Breast epithelium (tissue), 4 donors: ENCODE results near the gene HPCAL1. TPM values are rescaled to one million over a fixed set of nuclear protein-coding genes. Genes with fewer than 3 reads are reported as not detected.

ENCODE experiments used
- DNase-seq, 2 donors: peaks; one replicate each; pipeline ENCODE4 v3.0.0-alpha.2; 2019; ENCODE audit warnings: low spot score in 2 of 2
- H3K27ac ChIP-seq, 2 donors: fragments of 200-600 bp; sonication (generic) in 1 of 2; one replicate each; pipeline ENCODE4 v1.5.1; 2016 to 2019; ENCODE audit warnings: mild to moderate bottlenecking in 1 of 2
- H3K27me3 ChIP-seq, 2 donors: fragments of 200-600 bp; sonication (generic) in 1 of 2; one replicate each; pipeline versions ENCODE4 v1.5.1 to v1.6.0; 2017 to 2019; ENCODE audit warnings: control low read depth in 1 of 2, mild to moderate bottlenecking in 1 of 2
- H3K36me3 ChIP-seq: fragments of 200-600 bp; one replicate; pipeline ENCODE4 v1.5.1; 2019
- H3K4me1 ChIP-seq, 2 donors: fragments of 200-600 bp; sonication (generic); one replicate each; pipeline ENCODE4 v1.5.1; 2016 to 2019; ENCODE audit warnings: control low read depth in 1 of 2
- H3K4me3 ChIP-seq, 3 donors: fragments of 200-600 bp; sonication (generic); 1 replicate in 2 of 3; 2 replicates in 1 of 3; pipeline ENCODE4 v1.5.1; 2016 to 2019; ENCODE audit warnings: mild to moderate bottlenecking in 3 of 3, moderate library complexity in 2 of 3
- H3K9me3 ChIP-seq, 2 donors: fragments of 200-600 bp; sonication (generic) in 1 of 2; one replicate each; pipeline ENCODE4 v1.5.1; 2016 to 2019; ENCODE audit warnings: control low read depth in 1 of 2
- POLR2A ChIP-seq: fragments of 450-650 bp; IDR thresholded peaks from one replicate; pipeline ENCODE4 v1.6.1; 2016; ENCODE audit warnings: antibody characterized with exemption, mild to moderate bottlenecking, moderate library complexity
- POLR2AphosphoS5 ChIP-seq, 3 donors: sonication (generic); formaldehyde crosslinking; IDR thresholded peaks; one replicate each; pipeline ENCODE4 v1.6.1; 2017; ENCODE audit warnings: antibody characterized with exemption in 3 of 3
- intact Hi-C: fragments of 100-400 bp; cut with DNase I; formaldehyde crosslinking; loops from one replicate; pipeline ENCODE4 v1.15.1; 2023; ENCODE audit warnings: low total_unique reads
- total RNA-seq, 3 donors: library from RNA; depleted of rRNA; stranded (reverse); fragments of >200 nt; gene quantifications; one replicate each; pipeline ENCODE4 v1.1.0, GENCODE V29; 2016
- TF ChIP-seq, protein P1 (sequence below), 3 donors: fragments of 450-650 bp; IDR thresholded peaks; one replicate each; pipeline ENCODE4 v1.5.1; 2016 to 2017; ENCODE audit warnings: antibody characterized with exemption in 3 of 3, mild to moderate bottlenecking in 3 of 3, moderate library complexity in 3 of 3

HPCAL1 gene
- total RNA-seq, 3 donors from 2014 or later = 38.6 to 41.9 (median 41.6) TPM

DNA sequence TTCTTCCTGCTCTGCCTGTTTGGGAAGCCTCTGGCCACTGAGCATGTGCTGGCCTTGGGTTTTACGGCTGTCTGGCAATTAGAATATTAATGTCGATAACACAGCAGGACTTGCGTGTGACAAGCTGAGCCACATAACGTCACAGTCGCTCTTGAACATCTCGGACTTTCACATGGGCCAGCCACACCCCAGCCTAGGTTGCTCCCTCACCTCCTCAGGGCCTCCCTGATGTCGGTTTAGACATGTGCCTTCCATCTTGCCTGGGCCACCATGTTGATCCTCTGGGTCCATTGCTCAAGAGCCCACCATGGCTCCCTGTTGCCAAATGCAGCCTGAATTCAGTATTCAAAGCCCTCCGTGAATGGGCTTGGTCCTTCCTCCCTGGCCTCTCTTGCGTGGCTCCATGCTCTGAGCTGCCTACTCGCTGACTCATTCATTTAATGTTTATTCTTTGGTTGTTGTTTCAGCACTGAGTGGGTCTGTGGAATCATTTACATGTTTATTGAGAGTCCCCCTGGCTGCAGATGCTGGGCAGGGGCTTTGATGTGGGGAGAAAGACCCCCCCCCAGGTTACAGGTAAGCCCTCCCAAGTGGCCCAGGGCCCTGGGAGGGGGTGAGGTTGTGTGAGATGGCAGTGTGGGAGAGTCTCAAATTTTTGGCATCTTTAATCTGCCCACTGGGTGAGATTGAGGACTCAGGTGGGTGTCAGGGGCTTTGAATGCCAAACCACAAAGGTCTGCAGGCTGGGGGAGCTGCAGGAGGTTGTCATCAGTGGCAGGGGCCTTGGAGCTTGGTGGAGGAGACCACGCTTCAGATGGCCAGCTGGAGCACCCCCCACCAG lies 83.4 kb downstream of the HPCAL1 start:
- no peak overlapping the region for H3K4me3 ChIP-seq
- no peak for DNase-seq
- no peaks in the 10 kb centered on the region for H3K4me1 ChIP-seq
- no peaks in the 10 kb centered on the region for H3K9me3 ChIP-seq
- no peak for TF ChIP-seq POLR2A
- no peak for TF ChIP-seq POLR2AphosphoS5 (IDR thresholded peaks at IDR 0.05)
- TF ChIP-seq, protein P1, sequence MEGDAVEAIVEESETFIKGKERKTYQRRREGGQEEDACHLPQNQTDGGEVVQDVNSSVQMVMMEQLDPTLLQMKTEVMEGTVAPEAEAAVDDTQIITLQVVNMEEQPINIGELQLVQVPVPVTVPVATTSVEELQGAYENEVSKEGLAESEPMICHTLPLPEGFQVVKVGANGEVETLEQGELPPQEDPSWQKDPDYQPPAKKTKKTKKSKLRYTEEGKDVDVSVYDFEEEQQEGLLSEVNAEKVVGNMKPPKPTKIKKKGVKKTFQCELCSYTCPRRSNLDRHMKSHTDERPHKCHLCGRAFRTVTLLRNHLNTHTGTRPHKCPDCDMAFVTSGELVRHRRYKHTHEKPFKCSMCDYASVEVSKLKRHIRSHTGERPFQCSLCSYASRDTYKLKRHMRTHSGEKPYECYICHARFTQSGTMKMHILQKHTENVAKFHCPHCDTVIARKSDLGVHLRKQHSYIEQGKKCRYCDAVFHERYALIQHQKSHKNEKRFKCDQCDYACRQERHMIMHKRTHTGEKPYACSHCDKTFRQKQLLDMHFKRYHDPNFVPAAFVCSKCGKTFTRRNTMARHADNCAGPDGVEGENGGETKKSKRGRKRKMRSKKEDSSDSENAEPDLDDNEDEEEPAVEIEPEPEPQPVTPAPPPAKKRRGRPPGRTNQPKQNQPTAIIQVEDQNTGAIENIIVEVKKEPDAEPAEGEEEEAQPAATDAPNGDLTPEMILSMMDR (IDR thresholded peaks at IDR 0.05) = no peak
- H3K27me3 ChIP-seq = no peaks in the 10 kb centered on the region
- no peak overlapping the region for H3K27ac ChIP-seq
- intact Hi-C loops = no loop called here
- no peaks in the 10 kb centered on the region for H3K36me3 ChIP-seq

DNA sequence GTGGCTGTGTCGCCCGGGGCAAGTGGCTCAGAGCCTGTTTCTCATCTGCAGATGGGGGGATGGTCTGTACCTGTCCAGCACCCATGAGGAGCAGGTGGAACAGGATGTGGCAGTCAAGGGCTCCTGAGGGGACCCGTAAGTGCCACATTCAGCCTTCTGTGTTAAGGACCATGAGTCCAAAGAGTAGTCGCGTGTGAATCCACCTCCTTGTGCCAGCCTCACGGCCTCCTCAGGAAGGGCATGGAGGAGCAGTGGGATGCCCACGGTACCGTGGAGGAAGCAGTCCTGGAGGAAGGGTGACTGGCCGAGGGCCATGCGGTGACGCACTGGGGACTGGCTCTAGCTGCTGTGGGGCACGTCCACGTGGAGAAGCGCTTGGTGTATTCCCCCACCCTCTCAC lies 84.3 kb downstream of the HPCAL1 start:
- Histone ChIP-seq H3K36me3 (no peaks in the 10 kb centered on the region), H3K4me1 (no peaks in the 10 kb centered on the region), H3K9me3 (no peaks in the 10 kb centered on the region), H3K27ac (no peak overlapping the region), H3K4me3 (no peak overlapping the region), H3K27me3 (no peaks in the 10 kb centered on the region)
- TF ChIP-seq POLR2AphosphoS5 (IDR thresholded peaks at IDR 0.05) (no peak), POLR2A (no peak)
- TF ChIP-seq, protein P1 (IDR thresholded peaks at IDR 0.05) = no peak
- intact Hi-C loops = no loop called here
- no peak for DNase-seq

DNA sequence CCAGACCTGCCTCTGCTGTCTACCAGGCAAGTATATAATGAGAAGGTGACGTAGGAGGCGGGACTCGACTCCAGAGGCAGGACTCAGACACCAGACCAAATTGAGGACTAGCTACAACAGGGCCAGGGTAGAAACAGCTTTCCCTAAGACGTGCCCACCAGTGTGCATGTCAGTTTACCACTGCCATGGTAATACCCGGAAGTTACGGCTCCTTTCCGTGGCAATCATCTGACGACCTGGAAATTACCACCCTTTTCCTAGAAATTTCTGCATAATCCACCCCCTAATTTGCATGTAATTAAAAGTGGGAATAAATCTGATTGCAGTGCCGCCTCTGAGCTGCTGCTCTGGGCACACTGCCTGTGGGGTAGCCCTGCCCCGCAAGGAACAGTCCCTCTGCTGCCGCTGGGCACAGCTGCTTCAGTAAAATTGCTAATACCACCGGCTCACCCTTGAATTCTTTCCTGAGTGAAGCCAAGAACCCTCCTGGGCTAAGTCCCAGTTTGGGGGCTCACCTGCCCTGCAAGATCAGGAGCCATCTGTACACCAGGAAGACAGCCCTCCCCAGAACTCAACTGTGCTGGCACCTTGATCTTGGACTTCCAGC lies 86.4 kb downstream of the HPCAL1 start:
- no peak for DNase-seq
- Histone ChIP-seq H3K36me3 (no peaks in the 10 kb centered on the region), H3K9me3 (no peaks in the 10 kb centered on the region), H3K4me3 (no peak overlapping the region), H3K27ac (no peak overlapping the region), H3K27me3 (no peaks in the 10 kb centered on the region), H3K4me1 (no peaks in the 10 kb centered on the region)
- intact Hi-C loops = no loop called here
- TF ChIP-seq POLR2A = no peak

DNA sequence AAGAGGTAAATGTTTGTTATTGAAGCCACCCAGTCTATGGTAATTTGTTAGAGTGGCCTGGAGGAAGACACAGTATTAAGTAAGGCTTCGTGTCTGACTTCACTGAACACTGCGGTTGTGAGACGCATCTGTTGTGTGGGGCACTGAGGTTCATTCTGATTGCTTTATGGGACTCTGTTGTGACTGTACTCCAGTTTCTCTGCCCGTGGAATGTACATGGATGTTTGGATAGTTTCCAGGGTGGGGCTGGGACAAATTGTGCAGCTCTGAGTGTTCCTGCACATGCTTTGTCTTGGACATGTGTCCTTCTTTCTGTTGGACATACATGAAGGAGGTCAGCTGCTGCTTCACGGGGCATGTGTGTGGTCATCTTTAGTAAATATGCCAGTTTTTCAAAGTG lies 86.9 kb downstream of the HPCAL1 start:
- intact Hi-C loops = no loop called here
- H3K4me1 ChIP-seq = no peaks in the 10 kb centered on the region
- TF ChIP-seq POLR2AphosphoS5 (IDR thresholded peaks at IDR 0.05) (no peak), POLR2A (no peak)
- TF ChIP-seq, protein P1 (IDR thresholded peaks at IDR 0.05) = no peak
- no peak for DNase-seq
- H3K27me3 ChIP-seq = no peaks in the 10 kb centered on the region
- H3K36me3 ChIP-seq = no peaks in the 10 kb centered on the region
- no peaks in the 10 kb centered on the region for H3K9me3 ChIP-seq
- no peak overlapping the region for H3K4me3 ChIP-seq
- no peak overlapping the region for H3K27ac ChIP-seq

DNA sequence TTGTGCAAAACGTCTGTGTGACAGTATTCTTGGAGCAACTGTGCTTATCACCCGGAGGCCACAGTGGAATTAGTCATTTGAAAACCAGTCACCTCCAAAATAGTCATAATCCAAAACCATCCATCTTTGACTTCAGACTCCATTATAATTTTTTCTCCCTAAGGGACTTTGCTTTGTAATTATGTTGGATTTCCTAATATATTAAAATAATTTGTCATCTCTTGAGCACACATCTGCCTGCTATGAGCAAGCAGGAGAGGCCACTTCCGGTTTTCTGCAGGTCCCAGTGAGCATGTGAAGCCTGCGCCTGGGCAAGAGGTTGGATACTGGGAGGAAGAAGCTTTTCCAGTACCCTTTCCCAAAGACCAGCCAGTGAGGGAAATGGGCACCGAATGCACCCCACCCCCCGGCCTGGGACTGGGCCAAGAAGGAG lies 87.7 kb downstream of the HPCAL1 start:
- intact Hi-C loops = no loop called here
- H3K4me3 ChIP-seq = no peak overlapping the region
- no peaks in the 10 kb centered on the region for H3K4me1 ChIP-seq
- TF ChIP-seq, protein P1 (IDR thresholded peaks at IDR 0.05) = no peak
- H3K9me3 ChIP-seq = no peaks in the 10 kb centered on the region
- H3K27me3 ChIP-seq = no peaks in the 10 kb centered on the region
- no peak for DNase-seq
- H3K36me3 ChIP-seq = no peaks in the 10 kb centered on the region
- H3K27ac ChIP-seq = no peak overlapping the region
